ENCODE measurements around the gene EFCAB5. TPM values are rescaled to one million over a fixed set of nuclear protein-coding genes. Genes with fewer than 3 reads are reported as not detected.

The EFCAB5 gene
- total RNA-seq, 1 experiment from 2014 or later, result 0.96 TPM

DNA sequence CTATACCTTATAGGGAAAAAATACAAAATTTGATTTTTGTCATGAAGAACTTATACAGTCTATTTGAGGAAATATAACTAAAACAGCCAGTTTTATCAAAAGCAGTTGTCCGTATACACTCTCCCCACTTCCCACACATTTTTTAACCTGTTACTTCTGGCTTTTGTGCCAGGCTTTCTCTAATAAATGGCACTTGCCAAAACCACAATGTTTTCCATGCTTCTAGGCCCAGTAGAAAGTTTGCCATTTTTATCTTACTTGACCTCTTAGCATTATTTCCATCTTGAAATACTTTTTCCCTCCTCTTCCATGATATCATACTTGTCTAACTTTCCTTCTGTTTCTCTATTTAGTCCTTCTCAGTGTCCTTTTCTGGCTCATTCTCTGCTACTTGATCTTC lies 38.8 kb downstream of the EFCAB5 start:
- BruUV-seq (replicated peaks), result no TSS peak
- POLR2A ChIA-PET, result no interaction called here
- H3K27ac Mint-ChIP-seq (ENCODE audit: low read depth, unreplicated experiment), result no peak overlapping the region

DNA sequence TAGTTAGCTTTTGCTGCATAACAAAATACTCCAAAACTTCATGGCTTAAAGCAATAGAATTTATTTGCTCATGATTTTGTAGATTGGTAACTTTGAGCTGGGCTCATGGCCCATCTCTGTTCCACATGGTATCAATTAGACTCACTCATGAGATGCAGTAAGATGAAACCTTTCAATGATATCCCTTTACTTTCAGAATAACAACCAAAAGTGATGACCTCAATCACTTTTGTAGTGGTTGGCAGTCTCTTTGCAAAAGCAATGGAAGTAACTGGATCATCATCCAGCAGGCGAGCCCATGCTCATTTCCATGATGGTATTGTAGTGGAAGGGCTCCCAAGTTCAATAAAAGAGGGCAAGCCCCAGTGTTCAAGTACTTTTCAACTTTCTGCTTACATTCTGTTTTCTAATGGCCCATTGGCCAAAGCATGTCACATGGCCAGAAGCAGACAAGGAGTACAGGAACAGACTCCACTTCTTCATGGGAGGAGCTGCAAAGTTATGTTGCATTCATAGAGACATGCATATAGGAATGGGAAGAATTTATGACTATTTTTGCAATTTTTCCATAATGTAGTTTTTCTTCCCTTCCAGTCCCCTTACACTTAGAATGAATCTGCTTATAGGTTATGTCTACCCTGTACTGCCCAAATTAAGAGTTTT lies 41.7 kb downstream of the EFCAB5 start:
- Mint-ChIP-seq H3K27ac (ENCODE audit: low read depth, unreplicated experiment) (no peak overlapping the region), H3K9me3 (ENCODE audit: unreplicated experiment) (peaks cover 8% of the 10 kb centered on the region), H3K4me3 (ENCODE audit: unreplicated experiment) (no peak overlapping the region), H3K27me3 (ENCODE audit: insufficient read depth, unreplicated experiment) (no peaks in the 10 kb centered on the region), H3K36me3 (ENCODE audit: insufficient read depth, unreplicated experiment) (no peaks in the 10 kb centered on the region), H3K4me1 (ENCODE audit: insufficient read depth, unreplicated experiment) (no peaks in the 10 kb centered on the region)
- DNase-seq (ENCODE audit: unreplicated experiment), result no peak
- no TSS peak for BruUV-seq (replicated peaks)
- ChIA-PET CTCF (interaction anchor here (0.6 kb wide), 1 partner anchor 51 kb away, joined by 3 read pairs; no protein-coding TSS in a partner anchor), POLR2A (interaction anchor here (1.1 to 1.2 kb wide), 2 partner anchors 17 to 53 kb away, joined by 3 to 5 read pairs; partner anchors contain the start of gene SSH2)
- TF ChIP-seq, protein P1, sequence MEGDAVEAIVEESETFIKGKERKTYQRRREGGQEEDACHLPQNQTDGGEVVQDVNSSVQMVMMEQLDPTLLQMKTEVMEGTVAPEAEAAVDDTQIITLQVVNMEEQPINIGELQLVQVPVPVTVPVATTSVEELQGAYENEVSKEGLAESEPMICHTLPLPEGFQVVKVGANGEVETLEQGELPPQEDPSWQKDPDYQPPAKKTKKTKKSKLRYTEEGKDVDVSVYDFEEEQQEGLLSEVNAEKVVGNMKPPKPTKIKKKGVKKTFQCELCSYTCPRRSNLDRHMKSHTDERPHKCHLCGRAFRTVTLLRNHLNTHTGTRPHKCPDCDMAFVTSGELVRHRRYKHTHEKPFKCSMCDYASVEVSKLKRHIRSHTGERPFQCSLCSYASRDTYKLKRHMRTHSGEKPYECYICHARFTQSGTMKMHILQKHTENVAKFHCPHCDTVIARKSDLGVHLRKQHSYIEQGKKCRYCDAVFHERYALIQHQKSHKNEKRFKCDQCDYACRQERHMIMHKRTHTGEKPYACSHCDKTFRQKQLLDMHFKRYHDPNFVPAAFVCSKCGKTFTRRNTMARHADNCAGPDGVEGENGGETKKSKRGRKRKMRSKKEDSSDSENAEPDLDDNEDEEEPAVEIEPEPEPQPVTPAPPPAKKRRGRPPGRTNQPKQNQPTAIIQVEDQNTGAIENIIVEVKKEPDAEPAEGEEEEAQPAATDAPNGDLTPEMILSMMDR (IDR thresholded peaks at IDR 0.05; ENCODE audit: unreplicated experiment), result no peak
- intact Hi-C loops (cut with micrococcal nuclease), result no loop called here

More for the DNA sequence above, 38.8 kb downstream of the EFCAB5 start:
- Mint-ChIP-seq H3K36me3 (ENCODE audit: insufficient read depth, unreplicated experiment) (no peaks in the 10 kb centered on the region), H3K4me3 (ENCODE audit: unreplicated experiment) (no peak overlapping the region), H3K4me1 (ENCODE audit: insufficient read depth, unreplicated experiment) (no peaks in the 10 kb centered on the region), H3K27me3 (ENCODE audit: insufficient read depth, unreplicated experiment) (no peaks in the 10 kb centered on the region), H3K9me3 (ENCODE audit: unreplicated experiment) (peaks cover 8% of the 10 kb centered on the region)
- DNase-seq (ENCODE audit: unreplicated experiment), result no peak
- CTCF ChIA-PET, result interaction anchor here (0.6 to 1.6 kb wide), 3 partner anchors 49 to 173 kb away, joined by 3 to 9 read pairs (median 4); no protein-coding TSS in a partner anchor
- TF ChIP-seq, protein P1 (IDR thresholded peaks at IDR 0.05; ENCODE audit: unreplicated experiment), result no peak
- intact Hi-C loops (cut with micrococcal nuclease), result no loop called here

DNA sequence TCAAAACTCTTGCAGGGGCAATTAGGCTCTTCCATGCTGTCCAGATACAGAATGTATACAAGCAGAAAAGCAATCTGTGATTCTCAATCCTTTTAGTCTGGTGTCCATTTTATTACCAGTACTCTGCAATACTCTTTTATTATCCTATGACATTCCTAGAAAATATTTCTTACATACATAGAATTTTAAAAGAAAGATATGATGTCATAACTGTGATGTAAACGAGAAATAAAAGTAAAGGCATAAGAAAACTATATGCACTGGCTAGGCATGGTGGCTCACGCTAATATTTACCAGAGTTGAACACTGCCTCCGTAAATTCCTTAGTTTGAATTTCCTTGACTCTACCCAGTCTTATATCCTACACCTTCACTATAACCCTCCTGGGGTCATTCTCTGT lies 55.0 kb downstream of the EFCAB5 start:
- Mint-ChIP-seq H3K27me3 (ENCODE audit: insufficient read depth, unreplicated experiment) (no peaks in the 10 kb centered on the region), H3K4me1 (ENCODE audit: insufficient read depth, unreplicated experiment) (peaks cover 7% of the 10 kb centered on the region), H3K4me3 (ENCODE audit: unreplicated experiment) (no peak overlapping the region), H3K36me3 (ENCODE audit: insufficient read depth, unreplicated experiment) (no peaks in the 10 kb centered on the region), H3K9me3 (ENCODE audit: unreplicated experiment) (no peaks in the 10 kb centered on the region), H3K27ac (ENCODE audit: low read depth, unreplicated experiment) (no peak overlapping the region)
- ChIA-PET CTCF (interaction anchor here (0.8 kb wide), 1 partner anchor 117 kb away, joined by 3 read pairs; no protein-coding TSS in a partner anchor), POLR2A (no interaction called here)
- intact Hi-C loops (cut with micrococcal nuclease), result no loop called here
- TF ChIP-seq, protein P1 (IDR thresholded peaks at IDR 0.05; ENCODE audit: unreplicated experiment), result no peak
- no peak for DNase-seq (ENCODE audit: unreplicated experiment)
- BruUV-seq (replicated peaks), result no TSS peak

DNA sequence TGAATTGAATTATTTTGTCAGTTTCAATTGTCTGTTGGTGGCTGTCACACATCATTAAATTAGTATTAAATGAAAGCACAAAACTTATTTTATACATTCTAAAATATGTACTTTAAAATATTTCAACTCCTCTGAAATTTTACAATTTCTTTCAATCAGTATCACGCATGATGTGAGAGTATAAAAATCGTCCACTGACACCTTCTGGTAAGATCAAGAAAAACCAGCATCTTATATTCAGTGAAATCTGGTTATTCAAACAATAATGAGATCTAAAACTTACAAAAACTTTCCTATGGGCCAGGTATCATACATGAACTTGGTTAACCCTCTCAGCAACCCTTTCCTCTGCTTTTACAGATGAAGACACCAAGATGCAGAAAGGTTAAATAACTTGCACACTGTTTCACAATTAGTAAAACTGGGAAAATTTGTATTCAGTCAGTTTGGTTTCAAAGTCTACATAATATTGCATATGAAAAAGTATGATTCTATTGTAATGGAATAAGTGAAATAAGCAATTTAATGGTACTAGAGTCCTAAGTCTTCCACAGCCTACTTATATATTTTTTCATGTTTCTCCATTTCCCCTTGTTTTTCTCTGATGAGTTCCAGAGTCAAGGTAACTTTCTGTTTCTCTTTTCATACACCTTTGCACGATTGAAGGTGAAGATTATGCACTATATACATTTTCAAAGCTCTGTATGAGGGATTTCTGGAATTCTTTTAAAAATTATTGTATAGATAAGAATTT lies 58.7 kb downstream of the EFCAB5 start:
- CTCF ChIA-PET, result interaction anchor here (0.6 to 2.6 kb wide), 6 partner anchors 67 to 193 kb away, joined by 3 to 7 read pairs (median 4); no protein-coding TSS in a partner anchor
- no peak overlapping the region for H3K4me3 Mint-ChIP-seq (ENCODE audit: unreplicated experiment)
- H3K27ac Mint-ChIP-seq (ENCODE audit: low read depth, unreplicated experiment), result no peak overlapping the region
- no peaks in the 10 kb centered on the region for H3K9me3 Mint-ChIP-seq (ENCODE audit: unreplicated experiment)
- POLR2A ChIA-PET, result interaction anchor here (0.7 kb wide), 1 partner anchor 145 kb away, joined by 3 read pairs; no protein-coding TSS in a partner anchor
- no peaks in the 10 kb centered on the region for H3K27me3 Mint-ChIP-seq (ENCODE audit: insufficient read depth, unreplicated experiment)
- TF ChIP-seq, protein P1 (IDR thresholded peaks at IDR 0.05; ENCODE audit: unreplicated experiment), result no peak
- peaks cover 7% of the 10 kb centered on the region for H3K4me1 Mint-ChIP-seq (ENCODE audit: insufficient read depth, unreplicated experiment)
- H3K36me3 Mint-ChIP-seq (ENCODE audit: insufficient read depth, unreplicated experiment), result no peaks in the 10 kb centered on the region
- intact Hi-C loops (cut with micrococcal nuclease), result loop anchor here (1.0 to 2.0 kb wide), 2 partner anchors 67 to 193 kb away; no protein-coding TSS in a partner anchor
- peak; percentile 18 for DNase-seq (ENCODE audit: unreplicated experiment)
- no TSS peak for BruUV-seq (replicated peaks)

Data from MCF 10A (cell line).